22Rv1 (cell line): ENCODE data around the gene TMEM208.

Source experiments
- ZFX ChIP-seq: fragments of 450-650 bp; IDR thresholded peaks from 2 replicates; pipeline ENCODE4 v1.6.1; 2017; ENCODE audit warnings: antibody characterized with exemption, borderline replicate concordance
- TF ChIP-seq, protein P1 (sequence below): fragments of 450-650 bp; IDR thresholded peaks from 2 replicates; pipeline ENCODE4 v1.5.1; 2017; ENCODE audit warnings: mild to moderate bottlenecking

GRCh38 chr16:67250045-67250327 is 23.1 kb downstream of the TMEM208 start:
- TF ChIP-seq, protein P1, sequence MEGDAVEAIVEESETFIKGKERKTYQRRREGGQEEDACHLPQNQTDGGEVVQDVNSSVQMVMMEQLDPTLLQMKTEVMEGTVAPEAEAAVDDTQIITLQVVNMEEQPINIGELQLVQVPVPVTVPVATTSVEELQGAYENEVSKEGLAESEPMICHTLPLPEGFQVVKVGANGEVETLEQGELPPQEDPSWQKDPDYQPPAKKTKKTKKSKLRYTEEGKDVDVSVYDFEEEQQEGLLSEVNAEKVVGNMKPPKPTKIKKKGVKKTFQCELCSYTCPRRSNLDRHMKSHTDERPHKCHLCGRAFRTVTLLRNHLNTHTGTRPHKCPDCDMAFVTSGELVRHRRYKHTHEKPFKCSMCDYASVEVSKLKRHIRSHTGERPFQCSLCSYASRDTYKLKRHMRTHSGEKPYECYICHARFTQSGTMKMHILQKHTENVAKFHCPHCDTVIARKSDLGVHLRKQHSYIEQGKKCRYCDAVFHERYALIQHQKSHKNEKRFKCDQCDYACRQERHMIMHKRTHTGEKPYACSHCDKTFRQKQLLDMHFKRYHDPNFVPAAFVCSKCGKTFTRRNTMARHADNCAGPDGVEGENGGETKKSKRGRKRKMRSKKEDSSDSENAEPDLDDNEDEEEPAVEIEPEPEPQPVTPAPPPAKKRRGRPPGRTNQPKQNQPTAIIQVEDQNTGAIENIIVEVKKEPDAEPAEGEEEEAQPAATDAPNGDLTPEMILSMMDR: no peak
- TF ChIP-seq ZFX: no peak
